A549 (cell line): ENCODE data around the gene NRG4. TPM values are rescaled to one million over a fixed set of nuclear protein-coding genes. Genes with fewer than 3 reads are reported as not detected.

Source experiments
- ATAC-seq, 2 experiments: fragments of 200-7000 bp in 1 of 2; fragments of >200 bp in 1 of 2; cut with Nextera tagmentation in 1 of 2; cut with Tn5 transposase in 1 of 2; 3 replicates each; pipeline versions ENCODE4 v1.8.0 to v1.9.1; 2018 to 2020; ENCODE audit warnings: mild to moderate bottlenecking in 1 of 2, moderate library complexity in 1 of 2
- CTCF ChIA-PET: fragments of 300-600 bp; sonication (Branson Sonifier 250); formaldehyde crosslinking; extraction: SDS; loops from one replicate; lab custom pipeline; 2021; ENCODE audit warnings: antibody characterized with exemption, inconsistent platforms; lab: Yijun Ruan, JAX
- POLR2A ChIA-PET: fragments of 350-600 bp; formaldehyde crosslinking; extraction: SDS; loops from one replicate; lab custom pipeline; 2021; ENCODE audit warnings: antibody characterized with exemption, inconsistent platforms; lab: Yijun Ruan, JAX
- DNase-seq, 2 experiments: peaks; one replicate each; pipeline versions ENCODE4 v3.0.0 to v3.0.0-alpha.2; 2011 to 2016; ENCODE audit warnings: low read depth in 1 of 2, low spot score in 1 of 2
- FAIRE-seq: peaks from 2 replicates; lab custom pipeline; 2011; peaks lifted over from hg19 to GRCh38; lab: Jason Lieb, UNC
- H3K27ac ChIP-seq, 2 experiments: fragments of >200 bp; sonication (Bioruptor Twin); formaldehyde crosslinking; 3 replicates each; pipeline ENCODE4 v1.5.1; 2016 to 2017
- H3K4me1 ChIP-seq: fragments of >200 bp; sonication (Bioruptor Twin); formaldehyde crosslinking; 3 replicates; pipeline ENCODE4 v1.6.1; 2016
- H3K4me2 ChIP-seq: fragments of >200 bp; sonication (Bioruptor Twin); formaldehyde crosslinking; 3 replicates; pipeline ENCODE4 v1.6.1; 2016
- H3K4me3 ChIP-seq: fragments of >200 bp; sonication (Bioruptor Twin); formaldehyde crosslinking; 3 replicates; pipeline ENCODE4 v1.5.1; 2016
- H3K9me3 ChIP-seq: fragments of >200 bp; sonication (Bioruptor Twin); formaldehyde crosslinking; 3 replicates; pipeline ENCODE4 v1.6.1; 2016
- CBX2 ChIP-seq: fragments of 200-600 bp; sonication (generic); IDR thresholded peaks from 2 replicates; pipeline ENCODE4 v1.6.1; 2016; ENCODE audit warnings: low read depth, mild to moderate bottlenecking, borderline replicate concordance
- CEBPB ChIP-seq, 2 experiments: fragments of >200 bp in 1 of 2; sonication (Bioruptor Twin) in 1 of 2; formaldehyde crosslinking in 1 of 2; IDR thresholded peaks; 2 replicates each; pipeline ENCODE4 v1.6.1; 2012 to 2016
- FOSL2 ChIP-seq, 2 experiments: fragments of 450-650 bp in 1 of 2; fragments of >200 bp in 1 of 2; sonication (Bioruptor Twin) in 1 of 2; formaldehyde crosslinking; IDR thresholded peaks; 2 replicates each; pipeline versions ENCODE4 v1.5.0 to v1.6.1; 2016 to 2020; ENCODE audit warnings: mild to moderate bottlenecking in 1 of 2, moderate library complexity in 1 of 2
- KDM1A ChIP-seq: fragments of 200-600 bp; sonication (generic); IDR thresholded peaks from 2 replicates; pipeline ENCODE4 v1.6.1; 2016; ENCODE audit warnings: low read depth, mild to moderate bottlenecking
- MAZ ChIP-seq: fragments of 150-350 bp; IDR thresholded peaks from 2 replicates; pipeline ENCODE4 v1.6.1; 2014; ENCODE audit warnings: antibody characterized with exemption, low read depth, low read length, borderline replicate concordance
- NFE2L2 ChIP-seq: fragments of 150-350 bp; conservative IDR thresholded peaks from 2 replicates; pipeline ENCODE4 v1.6.1; 2014; ENCODE audit warnings: low read length
- POLR2A ChIP-seq: IDR thresholded peaks from 2 replicates; pipeline ENCODE4 v1.6.1; 2012; ENCODE audit warnings: mild to moderate bottlenecking, low read length
- RARB ChIP-seq: fragments of 250-450 bp; sonication (Bioruptor Pico); IDR thresholded peaks from 2 replicates; pipeline ENCODE4 v1.8.0; 2021; ENCODE audit warnings: mild to moderate bottlenecking, moderate library complexity
- TFCP2L1 ChIP-seq: fragments of 250-450 bp; sonication (Bioruptor Pico); IDR thresholded peaks from 2 replicates; pipeline ENCODE4 v1.5.0; 2021; ENCODE audit warnings: mild to moderate bottlenecking
- TP53 ChIP-seq: fragments of 250-450 bp; sonication (Bioruptor Pico); IDR thresholded peaks from 2 replicates; pipeline ENCODE4 v1.5.0; 2021; ENCODE audit warnings: mild to moderate bottlenecking, moderate library complexity
- WGBS: methylation state at CpG from one replicate; pipeline ENCODE4 v1.1.6; 2017; ENCODE audit errors: missing lambda C conversion rate; 5-methylcytosine and 5-hydroxymethylcytosine counted together
- polyA plus RNA-seq, 4 experiments: library from polyadenylated mRNA; depleted of rRNA in 3 of 4; stranded (reverse); fragments of >200 nt; fragmentation: RNase III in 1 of 4; extraction: RNeasy Plus Mini Kit Qiagen cat#74134 plus additional on column Dnase treatment in 1 of 4; gene quantifications; 2 replicates in 3 of 4; 3 replicates in 1 of 4; pipeline ENCODE4 v1.2.3, GENCODE V29; 2011 to 2017
- small RNA-seq, 6 experiments: library from RNA; depleted of rRNA; stranded (forward); fragments of <200 nt; gene quantifications; one replicate each; pipeline ENCODE3, GENCODE V24; 2012

NRG4 gene
- polyA plus RNA-seq, 2 of the 4 experiments (the other 2 are of a cell fraction), result 0.56 to 9.2 TPM

DNA sequence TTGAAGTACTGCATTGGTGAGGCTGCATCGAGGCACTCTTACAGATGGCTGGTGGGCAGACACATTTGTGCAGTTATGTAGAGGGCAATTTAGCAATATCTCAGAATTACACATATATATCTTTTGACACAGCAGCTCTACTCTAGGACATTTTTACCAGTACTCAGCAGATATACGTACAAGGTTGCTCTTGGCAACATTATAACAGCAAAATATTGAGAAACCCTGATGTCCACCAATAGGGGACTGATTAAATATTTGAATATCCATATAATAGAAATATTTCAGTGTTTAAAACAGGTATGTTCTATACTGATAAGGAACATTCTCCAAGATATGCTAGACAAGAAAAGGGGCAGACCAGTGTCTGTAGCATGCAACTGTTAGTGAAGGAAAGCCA, 116.5 kb downstream of the NRG4 start:
- H3K9me3 ChIP-seq, result no peaks in the 10 kb centered on the region
- H3K4me2 ChIP-seq, result no peak overlapping the region
- no peak overlapping the region for H3K27ac ChIP-seq
- CTCF ChIA-PET, result interaction anchor here (0.7 to 0.8 kb wide), 2 partner anchors 11 kb away, joined by 3 read pairs; no protein-coding TSS in a partner anchor
- ATAC-seq (no peak; a peak in 1 of 6 replicates), FAIRE-seq (no peak), DNase-seq (no peak)
- no peak for TF ChIP-seq CBX2
- no peak for TF ChIP-seq MAZ
- no peak for TF ChIP-seq POLR2A
- POLR2A ChIA-PET, result no interaction called here
- peaks cover 8% of the 10 kb centered on the region for H3K4me1 ChIP-seq
- 68% methylated on average over 2 of the region's 2 CpGs for WGBS
- no peak overlapping the region for H3K4me3 ChIP-seq

DNA sequence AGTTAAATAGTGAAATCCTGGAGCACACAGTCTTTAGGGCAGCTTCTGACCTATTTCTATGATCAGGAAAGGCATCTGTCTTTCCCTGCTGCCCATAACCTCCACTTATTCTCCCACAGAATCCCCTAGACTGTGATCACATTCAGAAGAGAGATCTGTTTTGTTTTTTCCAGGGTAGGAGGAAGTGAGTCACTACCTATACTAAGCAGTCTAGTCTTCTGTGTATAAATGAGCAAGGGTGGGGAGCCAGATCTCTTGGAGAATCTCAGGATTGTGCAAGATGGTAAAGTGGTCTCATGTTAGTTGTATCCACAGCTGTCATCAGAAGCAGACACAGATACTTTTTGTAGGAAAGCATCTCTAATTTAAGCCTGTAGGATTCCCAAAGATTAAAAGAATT, 120.3 kb downstream of the NRG4 start:
- Histone ChIP-seq H3K4me1 (peaks cover 12% of the 10 kb centered on the region), H3K4me2 (peak overlapping the region; percentile 11; the same call in 1 of the 3 replicates), H3K9me3 (no peaks in the 10 kb centered on the region)
- ChIA-PET POLR2A (interaction anchor here (1.4 kb wide), 1 partner anchor 11 kb away, joined by 5 read pairs; the partner anchor contains the start of gene FBXO22), CTCF (interaction anchor here (1.7 kb wide), 1 partner anchor 7 kb away, joined by 6 read pairs; no protein-coding TSS in a partner anchor)
- peak in 1 of 2 experiments; percentile 27 for DNase-seq
- no peak for TF ChIP-seq KDM1A
- TF ChIP-seq TFCP2L1 (CRISPR knock-in tag), result no peak
- no peak for TF ChIP-seq TP53 (CRISPR knock-in tag)
- TF ChIP-seq RARB (CRISPR knock-in tag), result no peak
- TF ChIP-seq NFE2L2, result no peak
- 0 out of 2 replicates have a peak, but pooled peaks have one; percentile 12 for TF ChIP-seq FOSL2 (IDR thresholded peaks at IDR 0.05)
- TF ChIP-seq FOSL2 (CRISPR knock-in tag; IDR thresholded peaks at IDR 0.05), result peak; percentile 25; the same call in 1 of the 2 replicates
- peak in 1 of 2 experiments; percentile 37; a peak in 1 of 4 replicates for TF ChIP-seq CEBPB (IDR thresholded peaks at IDR 0.05)
- TF ChIP-seq, all 56 proteins: peak for 2
- FAIRE-seq (no peak), ATAC-seq (peak in 1 of 2 experiments; percentile 62; a peak in 2 of 6 replicates)
- peak overlapping the region in 1 of 2 experiments; percentile 3; a peak in 1 of 6 replicates for H3K27ac ChIP-seq
- H3K4me3 ChIP-seq, result no peak overlapping the region

Small RNAs within 50 kb of the gene (small RNA-seq; reads per million reads assigned to genes)
- gene RN7SL510P, result 0 reads per million in 6 experiments

Other genes starting within 250 kb of the NRG4 start
- 41.2 and 50.6 TPM in 2 replicates for gene UBE2Q2, start 169.0 kb downstream of the NRG4 start, polyA plus RNA-seq (2011; rRNA removed)
- 36.0 to 40.1 TPM (median 36.5 TPM) in 3 replicates for gene UBE2Q2, start 169.0 kb downstream of the NRG4 start, polyA plus RNA-seq (2017; fragmentation: RNase III; extraction: RNeasy Plus Mini Kit Qiagen cat#74134 plus additional on column Dnase treatment)
- 123 and 133 TPM in 2 replicates for gene FBXO22, start 108.5 kb downstream of the NRG4 start, polyA plus RNA-seq (2011; rRNA removed)
- gene FBXO22, start 108.5 kb downstream of the NRG4 start, polyA plus RNA-seq (2017; fragmentation: RNase III; extraction: RNeasy Plus Mini Kit Qiagen cat#74134 plus additional on column Dnase treatment), result 74.6 to 76.2 TPM (median 75.1 TPM) in 3 replicates
- gene TMEM266, start 47.6 kb upstream of the NRG4 start, polyA plus RNA-seq (2011; rRNA removed), result 0.08 and 0.09 TPM in 2 replicates
- 0.05 to 0.06 TPM in 2 of 3 replicates, not detected in the other for gene TMEM266, start 47.6 kb upstream of the NRG4 start, polyA plus RNA-seq (2017; fragmentation: RNase III; extraction: RNeasy Plus Mini Kit Qiagen cat#74134 plus additional on column Dnase treatment)